Measurements from ENCODE around the gene ZSCAN10.
A peak's percentile ranks its signal among the peaks of the same experiment; 100 is the strongest.
"Not testable (repeated sequence)": the region's sequence is repeated elsewhere in the genome, so short reads cannot be mapped to it uniquely, and the experiment has no call there.

ZSCAN10 gene

DNA sequence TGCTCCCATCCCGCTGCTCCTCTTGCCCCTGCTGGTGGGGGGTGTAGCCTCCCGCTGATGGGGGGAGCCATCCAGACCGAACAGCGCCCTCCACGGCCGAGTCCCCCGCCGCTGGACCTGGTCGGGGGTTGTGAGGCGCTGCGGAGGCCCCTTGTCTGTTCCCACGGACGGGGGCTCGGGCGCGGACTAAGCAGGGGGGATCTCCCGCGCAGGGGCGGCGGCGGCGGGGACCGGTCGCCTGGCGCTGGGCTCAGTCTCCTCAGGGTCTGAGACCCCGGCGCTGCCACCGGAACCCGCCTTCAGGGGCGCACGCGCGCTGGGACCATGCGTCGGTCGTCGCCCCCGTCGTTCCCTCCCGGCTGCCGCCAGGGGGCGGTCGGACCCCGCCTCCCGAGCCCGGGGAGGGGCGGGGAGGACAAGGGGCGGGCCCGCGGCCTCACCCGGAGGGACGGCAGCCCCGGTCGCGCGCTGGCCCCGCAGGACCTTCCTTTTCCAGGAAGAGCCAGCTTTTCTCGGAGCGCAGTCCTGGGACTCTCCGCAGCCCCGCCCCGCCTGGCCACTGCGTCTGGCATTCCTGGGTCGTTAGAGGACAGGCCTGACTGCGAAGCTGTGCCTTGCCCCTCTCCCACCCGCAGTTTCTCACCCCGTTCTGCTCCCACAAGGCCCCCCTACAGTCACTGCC lies 39.9 kb downstream of the ZSCAN10 start:
- peak; percentile 44 to 73 for DNase-seq

DNA sequence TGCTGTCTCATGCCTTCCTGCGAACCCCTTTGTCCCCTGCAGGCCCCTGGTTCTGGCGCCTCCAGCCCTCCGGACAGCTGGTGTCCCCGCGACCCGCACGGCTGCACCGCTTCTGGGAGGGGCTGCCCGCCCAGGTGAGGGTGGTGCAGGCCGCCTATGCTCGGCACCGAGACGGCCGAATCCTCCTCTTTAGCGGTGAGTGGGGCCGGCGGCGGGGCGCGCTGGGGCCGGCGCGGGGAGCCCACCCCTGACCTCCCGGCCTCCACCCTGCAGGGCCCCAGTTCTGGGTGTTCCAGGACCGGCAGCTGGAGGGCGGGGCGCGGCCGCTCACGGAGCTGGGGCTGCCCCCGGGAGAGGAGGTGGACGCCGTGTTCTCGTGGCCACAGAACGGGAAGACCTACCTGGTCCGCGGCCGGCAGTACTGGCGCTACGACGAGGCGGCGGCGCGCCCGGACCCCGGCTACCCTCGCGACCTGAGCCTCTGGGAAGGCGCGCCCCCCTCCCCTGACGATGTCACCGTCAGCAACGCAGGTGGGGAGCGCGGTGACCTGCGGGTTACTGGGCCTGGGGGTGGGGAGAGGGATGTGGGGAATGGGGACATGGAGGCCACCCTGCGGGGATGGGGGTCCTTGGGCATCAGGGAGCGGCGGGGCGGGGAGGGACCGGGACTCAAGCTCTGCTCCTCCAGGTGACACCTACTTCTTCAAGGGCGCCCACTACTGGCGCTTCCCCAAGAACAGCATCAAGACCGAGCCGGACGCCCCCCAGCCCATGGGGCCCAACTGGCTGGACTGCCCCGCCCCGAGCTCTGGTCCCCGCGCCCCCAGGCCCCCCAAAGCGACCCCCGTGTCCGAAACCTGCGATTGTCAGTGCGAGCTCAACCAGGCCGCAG lies 40.7 kb downstream of the ZSCAN10 start:
- DNase-seq = peak in 1 of 2 experiments; percentile 33

- DNase-seq = no peak
Measured at GRCh38 chr16:3057181-3058138, 41.6 kb downstream of the ZSCAN10 start.

GRCh38 chr16:3056336-3057180 lies 42.5 kb downstream of the ZSCAN10 start:
- no peak for DNase-seq

DNA sequence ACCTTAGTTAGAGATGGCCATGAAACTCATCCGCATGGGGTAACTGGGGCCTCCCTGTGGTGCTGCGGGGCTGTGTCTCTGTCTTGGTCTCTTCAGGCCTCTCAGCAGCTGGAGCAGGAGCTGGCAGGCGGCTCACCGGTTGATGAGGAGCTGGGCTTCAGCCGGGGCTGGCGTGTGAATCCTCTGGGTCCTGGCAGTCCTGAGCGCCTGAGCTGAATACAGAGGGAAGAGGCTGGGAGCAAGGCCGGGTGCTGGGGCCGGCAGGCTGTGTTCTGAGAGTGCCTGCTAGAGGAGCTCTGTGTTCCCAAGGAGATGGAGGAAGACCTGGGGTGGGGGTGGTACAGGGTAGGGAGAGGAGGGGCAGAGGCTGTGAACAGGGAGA lies 43.4 kb downstream of the ZSCAN10 start:
- not testable (repeated sequence) for DNase-seq

DNA sequence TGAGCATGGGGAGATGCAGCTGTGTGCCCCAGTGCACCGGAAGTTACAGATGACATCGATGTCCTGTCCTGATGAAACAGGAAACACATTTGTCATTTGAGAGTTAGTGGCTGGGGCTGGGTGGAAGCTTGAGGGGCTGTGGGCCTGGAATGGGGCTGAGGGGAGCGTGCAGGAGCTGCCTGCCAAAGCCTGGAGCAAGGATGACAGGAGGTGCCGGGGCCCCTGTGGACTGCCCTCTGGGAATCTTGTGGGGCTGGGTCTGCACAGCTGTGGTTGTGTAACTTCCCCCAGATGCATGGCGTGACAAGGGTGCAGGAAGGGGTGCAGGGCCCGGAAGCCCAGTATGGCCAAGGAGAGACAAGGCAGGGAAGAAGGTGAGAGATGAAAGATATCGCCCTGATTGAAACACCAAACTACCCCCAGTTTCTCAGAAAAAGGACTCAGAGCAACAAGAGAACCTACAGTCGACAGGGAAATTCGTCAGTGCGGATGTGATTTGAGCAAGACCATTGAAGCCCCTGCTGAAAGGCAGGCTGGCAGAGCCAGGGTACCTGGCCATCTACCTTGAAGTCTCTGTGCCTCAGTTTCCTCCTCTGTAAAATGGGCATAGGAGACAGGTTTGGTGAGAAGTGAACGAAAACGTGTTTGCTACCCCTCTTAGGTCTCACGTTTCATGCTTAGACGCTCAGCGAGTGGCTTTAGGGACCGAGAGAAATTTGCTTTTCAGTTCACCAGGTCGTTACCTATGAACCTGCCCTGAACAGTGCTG lies 43.9 kb downstream of the ZSCAN10 start:
- no peak for DNase-seq

- DNase-seq = not testable (repeated sequence)
Measured at GRCh38 chr16:3053330-3053710, 45.8 kb downstream of the ZSCAN10 start.

DNA sequence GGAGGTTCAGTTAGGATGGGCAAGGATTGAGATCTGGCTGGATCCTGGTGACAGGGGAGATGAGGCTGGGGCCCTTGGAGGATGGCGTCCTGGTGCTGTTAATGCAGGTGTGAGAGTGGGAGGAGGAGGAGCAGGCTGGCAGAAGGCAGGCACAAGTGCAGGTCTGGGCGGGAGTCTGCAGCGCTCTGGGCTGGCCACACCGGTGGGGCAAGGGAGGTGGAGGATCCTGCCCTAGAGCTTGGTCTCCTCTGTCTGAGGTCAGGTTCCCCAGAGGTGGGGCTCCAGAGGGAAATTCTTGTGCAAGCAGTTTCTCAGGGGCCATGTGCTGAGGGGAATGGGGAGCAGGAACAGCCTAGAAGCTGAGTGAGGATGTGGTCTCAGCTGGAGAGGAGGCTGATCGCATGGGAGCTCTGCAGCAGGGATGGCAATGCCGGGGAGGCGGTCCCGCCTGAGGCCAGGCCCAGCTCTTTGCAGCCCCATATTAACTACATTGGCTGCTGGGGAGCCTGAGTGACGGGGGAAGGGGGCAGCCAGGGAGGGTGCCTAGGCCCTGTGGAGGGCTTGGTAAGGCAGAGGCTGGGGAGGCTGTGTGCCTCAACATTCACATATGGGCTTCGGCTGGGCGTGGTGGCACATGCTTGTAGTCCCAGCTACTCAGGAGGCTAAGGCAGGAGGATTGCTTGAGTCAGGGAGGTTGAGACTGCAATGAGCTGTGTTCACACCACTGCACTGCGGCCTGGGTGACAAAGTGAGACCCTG lies 46.3 kb downstream of the ZSCAN10 start:
- not testable (repeated sequence) for DNase-seq

DNA sequence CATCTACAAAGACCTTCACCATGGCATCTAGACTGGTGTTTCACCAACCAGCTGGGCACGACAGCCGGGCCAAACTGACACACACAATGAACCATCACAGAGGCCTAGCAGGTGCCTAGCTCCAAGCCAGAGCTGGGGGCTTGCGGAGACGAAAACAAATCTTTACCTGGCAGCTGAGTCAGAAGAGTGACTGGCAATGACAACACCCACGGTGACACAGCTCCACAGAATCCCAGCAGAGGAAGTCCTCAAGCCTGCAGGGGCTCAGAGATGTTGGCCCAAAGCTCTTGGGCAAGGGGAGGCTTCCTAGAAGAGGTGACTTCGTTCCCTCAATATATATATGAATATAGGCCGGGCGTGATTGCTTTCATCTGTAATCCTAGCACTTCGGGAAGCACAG lies 47.6 kb downstream of the ZSCAN10 start:
- no peak for DNase-seq

GRCh38 chr16:3051009-3051408 lies 48.1 kb downstream of the ZSCAN10 start:
- no peak for DNase-seq

DNA sequence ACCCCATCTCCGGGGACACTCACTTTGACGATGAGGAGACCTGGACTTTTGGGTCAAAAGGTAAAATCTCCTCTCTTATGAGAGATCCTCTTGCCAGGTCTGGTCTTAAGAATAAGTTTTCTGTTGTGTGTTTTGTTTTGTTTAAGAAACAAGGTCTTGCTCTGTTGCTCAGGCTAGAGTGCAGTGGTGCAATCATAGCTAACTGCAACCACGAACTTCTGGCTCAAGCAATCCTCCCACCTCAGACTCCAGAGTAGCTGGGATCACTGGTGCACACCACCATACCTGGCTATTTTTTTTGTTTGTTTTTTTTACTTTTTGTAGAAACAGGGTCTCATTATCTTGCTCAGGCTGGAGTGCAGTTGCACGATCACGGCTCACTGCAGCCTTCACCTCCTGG lies 48.6 kb downstream of the ZSCAN10 start:
- DNase-seq = no peak

DNA sequence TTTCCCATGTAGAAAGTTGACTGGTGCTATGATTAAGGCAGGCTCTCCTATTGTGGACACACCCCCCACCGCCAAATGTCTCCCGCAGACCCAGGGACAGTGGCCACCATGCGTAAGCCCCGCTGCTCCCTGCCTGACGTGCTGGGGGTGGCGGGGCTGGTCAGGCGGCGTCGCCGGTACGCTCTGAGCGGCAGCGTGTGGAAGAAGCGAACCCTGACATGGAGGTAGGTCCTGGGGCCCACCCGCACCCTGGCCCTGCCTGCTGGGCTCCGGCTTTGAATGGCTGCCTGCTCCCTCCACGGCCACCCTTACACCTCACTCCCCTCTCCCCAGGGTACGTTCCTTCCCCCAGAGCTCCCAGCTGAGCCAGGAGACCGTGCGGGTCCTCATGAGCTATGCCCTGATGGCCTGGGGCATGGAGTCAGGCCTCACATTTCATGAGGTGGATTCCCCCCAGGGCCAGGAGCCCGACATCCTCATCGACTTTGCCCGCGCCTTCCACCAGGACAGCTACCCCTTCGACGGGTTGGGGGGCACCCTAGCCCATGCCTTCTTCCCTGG lies 49.1 kb downstream of the ZSCAN10 start:
- DNase-seq = no peak

GRCh38 chr16:3047387-3047720 lies 51.7 kb downstream of the ZSCAN10 start:
- no peak for DNase-seq

DNA sequence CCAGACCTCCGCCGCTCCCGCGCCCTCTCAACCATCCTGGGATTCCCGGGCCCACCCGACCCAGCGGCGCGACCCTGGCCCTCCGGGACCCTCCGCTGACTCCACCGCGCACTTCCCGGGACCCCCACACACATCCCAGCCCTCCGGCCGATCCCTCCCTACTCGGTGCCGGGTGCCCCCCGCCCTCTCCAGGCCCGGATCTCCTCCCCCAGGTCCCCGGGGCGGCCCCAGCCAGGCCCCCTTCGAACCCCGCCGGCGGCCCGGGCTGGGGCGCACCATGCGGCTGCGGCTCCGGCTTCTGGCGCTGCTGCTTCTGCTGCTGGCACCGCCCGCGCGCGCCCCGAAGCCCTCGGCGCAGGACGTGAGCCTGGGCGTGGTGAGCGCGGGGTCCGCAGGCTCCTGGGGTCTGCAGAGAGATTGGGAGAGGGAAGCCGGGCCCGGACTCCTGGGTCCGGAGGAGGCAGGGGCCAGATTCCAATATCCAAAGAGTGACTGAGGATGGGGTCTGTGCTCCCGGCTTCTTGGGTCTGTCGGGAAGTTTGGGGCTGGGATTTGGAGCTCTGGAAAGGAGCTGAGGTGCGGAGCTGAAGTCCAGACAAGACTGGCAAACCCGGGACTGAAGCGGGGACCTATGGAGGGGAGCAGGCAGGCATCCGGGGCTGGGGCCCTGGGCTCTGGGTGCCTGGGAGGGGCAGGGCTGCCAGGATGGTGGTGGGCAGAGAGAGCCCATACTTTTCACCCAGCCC lies 52.3 kb downstream of the ZSCAN10 start:
- DNase-seq = no peak

DNA sequence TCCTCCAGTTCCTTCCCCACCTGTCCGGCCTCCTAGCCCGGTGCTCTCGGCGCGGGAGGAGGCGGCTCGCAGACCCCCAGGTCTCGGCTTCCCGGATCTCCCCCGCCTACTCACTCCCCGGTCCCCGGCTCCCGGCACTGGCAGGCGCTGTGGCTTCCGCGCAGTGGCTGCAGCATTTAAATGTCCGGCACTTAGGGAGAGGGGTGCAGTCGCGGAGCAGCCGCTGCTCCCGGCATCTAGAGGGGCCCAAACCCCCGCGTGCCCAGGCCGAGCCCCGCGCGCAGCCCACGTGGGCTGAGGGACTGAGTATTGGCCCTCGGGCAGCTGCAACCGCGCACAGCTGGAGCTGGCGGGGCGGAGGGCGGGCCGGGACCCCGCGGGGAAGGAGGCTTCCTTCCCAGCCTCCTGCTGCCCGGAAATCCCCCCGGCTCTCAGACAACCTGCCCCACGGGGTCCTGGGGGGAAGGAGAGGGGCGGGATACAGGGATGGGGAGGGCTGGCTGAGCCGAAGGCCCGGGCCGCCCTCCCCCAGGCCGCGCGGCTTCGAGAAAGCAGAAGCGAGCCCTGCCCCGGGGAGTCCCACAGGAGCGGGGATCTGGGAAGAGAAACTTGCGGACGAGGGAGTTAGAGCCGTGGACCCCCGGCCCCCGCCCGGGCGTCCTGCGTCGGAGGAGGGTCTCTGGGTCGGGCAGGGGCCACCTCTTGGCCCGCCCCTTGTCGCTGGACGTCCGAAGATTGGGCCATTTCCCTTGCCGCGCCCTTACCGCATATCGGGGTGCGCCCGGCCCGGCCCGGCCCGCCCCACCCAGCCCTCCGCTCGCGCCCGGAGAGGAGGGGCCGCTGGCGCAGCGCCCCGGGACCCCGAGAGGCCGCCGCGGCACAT lies 53.1 kb downstream of the ZSCAN10 start, which contains the start of gene MMP25:
Gene MMP25 (plus strand): TSS at position 804 of the 883 bp plus-strand sequence. CDS start 357 bp downstream, outside the sequence.
- no peak for DNase-seq

GRCh38 chr16:3044708-3045107 lies 54.4 kb downstream of the ZSCAN10 start:
- no peak for DNase-seq

- no peak for DNase-seq
Measured at GRCh38 chr16:3042376-3042775, 56.7 kb downstream of the ZSCAN10 start.

GRCh38 chr16:3038896-3039295 lies 60.2 kb downstream of the ZSCAN10 start:
- no peak for DNase-seq

Data from SHP77 (cell line).